Measurements from ENCODE around the gene IBA57.

DNA sequence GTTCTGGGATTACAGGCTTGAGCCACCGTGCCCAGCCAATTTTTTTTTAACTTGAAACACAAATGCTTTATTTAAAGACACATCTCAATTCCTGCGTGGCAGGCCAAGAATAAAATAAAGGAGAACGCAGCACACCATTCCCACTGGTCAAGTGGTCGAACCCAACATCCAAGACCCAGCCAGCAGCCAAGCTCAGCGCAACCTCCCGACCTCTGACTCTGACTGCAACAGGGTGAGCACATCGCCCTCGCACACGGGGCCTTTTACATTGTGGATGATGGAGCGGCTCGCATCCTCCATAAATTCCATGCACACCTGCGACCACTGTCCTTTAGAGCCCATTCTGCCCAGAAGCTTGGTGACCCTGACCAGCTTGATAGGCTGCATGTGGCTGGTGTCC lies 31.0 kb upstream of the IBA57 start:
- TF ChIP-seq, protein P1, sequence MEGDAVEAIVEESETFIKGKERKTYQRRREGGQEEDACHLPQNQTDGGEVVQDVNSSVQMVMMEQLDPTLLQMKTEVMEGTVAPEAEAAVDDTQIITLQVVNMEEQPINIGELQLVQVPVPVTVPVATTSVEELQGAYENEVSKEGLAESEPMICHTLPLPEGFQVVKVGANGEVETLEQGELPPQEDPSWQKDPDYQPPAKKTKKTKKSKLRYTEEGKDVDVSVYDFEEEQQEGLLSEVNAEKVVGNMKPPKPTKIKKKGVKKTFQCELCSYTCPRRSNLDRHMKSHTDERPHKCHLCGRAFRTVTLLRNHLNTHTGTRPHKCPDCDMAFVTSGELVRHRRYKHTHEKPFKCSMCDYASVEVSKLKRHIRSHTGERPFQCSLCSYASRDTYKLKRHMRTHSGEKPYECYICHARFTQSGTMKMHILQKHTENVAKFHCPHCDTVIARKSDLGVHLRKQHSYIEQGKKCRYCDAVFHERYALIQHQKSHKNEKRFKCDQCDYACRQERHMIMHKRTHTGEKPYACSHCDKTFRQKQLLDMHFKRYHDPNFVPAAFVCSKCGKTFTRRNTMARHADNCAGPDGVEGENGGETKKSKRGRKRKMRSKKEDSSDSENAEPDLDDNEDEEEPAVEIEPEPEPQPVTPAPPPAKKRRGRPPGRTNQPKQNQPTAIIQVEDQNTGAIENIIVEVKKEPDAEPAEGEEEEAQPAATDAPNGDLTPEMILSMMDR (IDR thresholded peaks at IDR 0.05 in 4 of 5, conservative IDR thresholded peaks at IDR 0.05 in 1 of 5) = no peak
- TF ChIP-seq POLR2A (IDR thresholded peaks at IDR 0.05) = no peak
